ENCODE data around the gene BMP2.

GRCh38 chr20:6750438-6750837, 17.0 kb upstream of the BMP2 start:
- TF ChIP-seq POLR2A (IDR thresholded peaks at IDR 0.05; ENCODE audit: low read length) (no peak), GATA1 (IDR thresholded peaks at IDR 0.05; ENCODE audit: low read depth, low read length) (no peak)

Measured in erythroblast (primary cell).